PC-3 (cell line): ENCODE measurements around the gene CTSW.

ENCODE experiments used
- EZH2 ChIP-seq: fragments of 300-600 bp; sonication (generic); IDR thresholded peaks from one replicate; pipeline ENCODE4 v1.6.1; 2017; ENCODE audit warnings: antibody characterized with exemption, mild to moderate bottlenecking, low read length; ENCODE audit not compliant: unreplicated experiment
- TF ChIP-seq, protein P1 (sequence below): fragments of 300-600 bp; sonication (generic); conservative IDR thresholded peaks from 2 replicates; pipeline ENCODE4 v1.5.1; 2017; ENCODE audit warnings: antibody characterized with exemption, low read depth, mild to moderate bottlenecking, low read length

DNA sequence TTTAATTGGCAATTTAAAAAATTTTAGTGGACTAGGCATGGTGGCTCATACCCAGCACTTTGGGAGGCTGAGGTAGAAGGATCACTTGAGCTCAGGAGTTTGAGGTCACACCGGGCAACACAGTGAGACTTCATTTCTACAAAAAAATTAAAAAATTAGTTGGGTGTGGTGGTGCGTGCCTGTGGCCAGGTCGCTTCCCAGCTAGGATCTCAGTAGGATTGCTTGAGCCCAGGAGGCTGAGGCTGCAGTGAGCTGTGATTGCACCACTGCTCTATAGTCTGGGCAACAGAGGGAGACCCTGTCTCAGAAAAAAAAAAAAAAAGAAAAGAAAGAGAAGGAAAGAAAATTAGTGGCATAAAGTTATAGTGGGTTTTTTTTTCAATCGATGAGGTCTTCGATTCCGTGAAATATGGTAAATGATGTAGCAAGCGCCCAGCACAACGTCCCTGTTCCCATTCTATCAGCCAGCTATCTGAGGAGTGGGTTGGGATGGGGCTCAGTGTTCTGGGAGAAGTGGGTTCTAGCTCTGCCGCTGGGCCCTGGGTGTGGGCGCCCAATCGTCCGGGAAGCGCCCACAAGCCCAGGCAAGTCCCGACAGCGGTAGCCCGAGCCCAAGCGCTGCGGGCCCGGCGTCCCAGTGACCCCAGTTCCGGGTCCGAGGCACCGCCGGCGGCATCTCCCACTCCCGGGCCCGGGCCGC, 19.2 kb downstream of the CTSW start:
- TF ChIP-seq, protein P1, sequence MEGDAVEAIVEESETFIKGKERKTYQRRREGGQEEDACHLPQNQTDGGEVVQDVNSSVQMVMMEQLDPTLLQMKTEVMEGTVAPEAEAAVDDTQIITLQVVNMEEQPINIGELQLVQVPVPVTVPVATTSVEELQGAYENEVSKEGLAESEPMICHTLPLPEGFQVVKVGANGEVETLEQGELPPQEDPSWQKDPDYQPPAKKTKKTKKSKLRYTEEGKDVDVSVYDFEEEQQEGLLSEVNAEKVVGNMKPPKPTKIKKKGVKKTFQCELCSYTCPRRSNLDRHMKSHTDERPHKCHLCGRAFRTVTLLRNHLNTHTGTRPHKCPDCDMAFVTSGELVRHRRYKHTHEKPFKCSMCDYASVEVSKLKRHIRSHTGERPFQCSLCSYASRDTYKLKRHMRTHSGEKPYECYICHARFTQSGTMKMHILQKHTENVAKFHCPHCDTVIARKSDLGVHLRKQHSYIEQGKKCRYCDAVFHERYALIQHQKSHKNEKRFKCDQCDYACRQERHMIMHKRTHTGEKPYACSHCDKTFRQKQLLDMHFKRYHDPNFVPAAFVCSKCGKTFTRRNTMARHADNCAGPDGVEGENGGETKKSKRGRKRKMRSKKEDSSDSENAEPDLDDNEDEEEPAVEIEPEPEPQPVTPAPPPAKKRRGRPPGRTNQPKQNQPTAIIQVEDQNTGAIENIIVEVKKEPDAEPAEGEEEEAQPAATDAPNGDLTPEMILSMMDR, result no peak
- no peak for TF ChIP-seq EZH2
